HepG2 (cell line): Measurements from ENCODE around the gene TLR4. TPM values are rescaled to one million over a fixed set of nuclear protein-coding genes. Genes with fewer than 3 reads are reported as not detected.

Experiments used
- ATAC-seq: fragments of 200-7000 bp; cut with Tn5 transposase; 3 replicates; pipeline ENCODE4 v1.9.1; 2020; ENCODE audit warnings: mild to moderate bottlenecking, moderate library complexity
- BruUV-seq: library from RNA; stranded (reverse); fragments of 400-500 nt; replicated peaks from 2 replicates; lab custom pipeline; 2021; lab: Mats Ljungman, UMichigan
- CTCF ChIA-PET: fragments of 300-600 bp; formaldehyde crosslinking; extraction: SDS; loops from one replicate; lab custom pipeline; 2021; ENCODE audit warnings: low total read pairs, inconsistent platforms, low intra/inter-chr PET ratio; lab: Yijun Ruan, JAX
- POLR2A ChIA-PET: fragments of 350-600 bp; sonication (Branson Sonifier 250); formaldehyde crosslinking; loops from one replicate; lab custom pipeline; 2020; ENCODE audit warnings: antibody characterized with exemption, inconsistent platforms; lab: Yijun Ruan, JAX
- DNase-seq: peaks from one replicate; pipeline ENCODE4 v3.0.0-alpha.2; 2015; ENCODE audit warnings: low spot score
- FAIRE-seq: peaks from 3 replicates; lab custom pipeline; 2011; peaks lifted over from hg19 to GRCh38; lab: Jason Lieb, UNC
- H2AFZ ChIP-seq: one replicate; pipeline ENCODE4 v1.6.1; 2011; ENCODE audit warnings: low read length, inconsistent platforms
- H3K27ac ChIP-seq: fragments of 300-600 bp; 3 replicates; pipeline ENCODE4 v1.8.0; 2011; ENCODE audit warnings: mixed run types, mild to moderate bottlenecking, mixed read lengths, low read length, inconsistent platforms; ENCODE audit not compliant: insufficient read depth; ENCODE audit errors: extremely low read length
- H3K27me3 ChIP-seq, 2 experiments: fragments of 200-600 bp in 1 of 2; 2 replicates in 1 of 2; 3 replicates in 1 of 2; pipeline versions ENCODE4 v1.6.0 to v1.8.0; 2011; ENCODE audit warnings: low read length in 2 of 2, mild to moderate bottlenecking in 2 of 2, moderate library complexity in 2 of 2, inconsistent platforms in 1 of 2; ENCODE audit not compliant: insufficient read depth in 2 of 2, control insufficient read depth in 1 of 2
- H3K36me3 ChIP-seq, 2 experiments: fragments of 200-600 bp in 1 of 2; replicated peaks in 1 of 2; 2 replicates in 1 of 2; 3 replicates in 1 of 2; pipeline versions ENCODE4 v1.5.1 to v1.8.0; 2011; ENCODE audit warnings: low read length in 2 of 2, inconsistent platforms in 1 of 2; ENCODE audit not compliant: insufficient read depth in 2 of 2, control insufficient read depth in 1 of 2
- H3K4me1 ChIP-seq: 2 replicates; pipeline ENCODE4 v1.5.1; 2012; ENCODE audit warnings: low read length, inconsistent platforms; ENCODE audit not compliant: insufficient read depth
- H3K4me2 ChIP-seq: 2 replicates; pipeline ENCODE4 v1.6.0; 2011; ENCODE audit warnings: low read depth, low read length, inconsistent platforms
- H3K4me3 ChIP-seq, 3 experiments: fragments of 200-600 bp in 1 of 3; sonication (generic), shearing (Covaris generic) in 1 of 3; replicated peaks in 1 of 3; 2 replicates each; pipeline ENCODE4 v1.5.1; 2011 to 2016; ENCODE audit warnings: low read length in 3 of 3, inconsistent platforms in 2 of 3, low read depth in 2 of 3, mild to moderate bottlenecking in 2 of 3, control low read depth in 1 of 3, mixed read lengths in 1 of 3; ENCODE audit not compliant: insufficient read depth in 1 of 3
- H3K79me2 ChIP-seq: one replicate; pipeline ENCODE4 v1.6.1; 2011; ENCODE audit warnings: low read length, inconsistent platforms; ENCODE audit not compliant: insufficient read depth
- H3K9ac ChIP-seq: 2 replicates; pipeline ENCODE4 v1.6.0; 2011; ENCODE audit warnings: mild to moderate bottlenecking, low read depth, low read length, inconsistent platforms; ENCODE audit not compliant: insufficient read depth
- H3K9me3 ChIP-seq: 2 replicates; pipeline ENCODE4 v1.5.1; 2012; ENCODE audit warnings: mild to moderate bottlenecking, low read length
- H4K20me1 ChIP-seq: 2 replicates; pipeline ENCODE4 v1.6.0; 2011; ENCODE audit warnings: inconsistent platforms, mild to moderate bottlenecking, low read length, moderate library complexity; ENCODE audit not compliant: insufficient read depth
- CENPX ChIP-seq: sonication (generic); formaldehyde crosslinking; IDR thresholded peaks from 2 replicates; pipeline ENCODE4 v1.9.0; 2021; ENCODE audit warnings: mild to moderate bottlenecking, missing genetic modification reagents, moderate library complexity
- FOXJ3 ChIP-seq: sonication (generic); formaldehyde crosslinking; IDR thresholded peaks from 2 replicates; pipeline ENCODE4 v1.4.0; 2020; ENCODE audit warnings: missing genetic modification reagents, mild to moderate bottlenecking, borderline replicate concordance
- GPBP1L1 ChIP-seq: sonication (generic); formaldehyde crosslinking; IDR thresholded peaks from 2 replicates; pipeline ENCODE4 v1.5.0; 2020; ENCODE audit warnings: mild to moderate bottlenecking, missing genetic modification reagents
- HOXA3 ChIP-seq: sonication (generic); formaldehyde crosslinking; IDR thresholded peaks from 2 replicates; pipeline ENCODE4 v1.5.0; 2020; ENCODE audit warnings: missing genetic modification reagents
- KAT7 ChIP-seq: IDR thresholded peaks from 2 replicates; pipeline ENCODE4 v1.6.1; 2018; ENCODE audit warnings: borderline replicate concordance, missing compliant biosample characterization
- MED1 ChIP-seq: sonication (generic); formaldehyde crosslinking; IDR thresholded peaks from 2 replicates; pipeline ENCODE4 v1.4.0; 2020; ENCODE audit warnings: missing genetic modification reagents
- MYC ChIP-seq: sonication (generic); formaldehyde crosslinking; IDR thresholded peaks from 2 replicates; pipeline ENCODE4 v1.9.0; 2021; ENCODE audit warnings: missing genetic modification reagents, borderline replicate concordance
- NR2F1 ChIP-seq, 2 experiments: fragments of 450-650 bp in 1 of 2; formaldehyde crosslinking in 1 of 2; IDR thresholded peaks; 2 replicates each; pipeline versions ENCODE4 v1.5.0 to v1.6.1; 2016 to 2020; ENCODE audit warnings: mild to moderate bottlenecking in 1 of 2, missing compliant biosample characterization in 1 of 2, missing genetic modification reagents in 1 of 2, moderate library complexity in 1 of 2
- SALL2 ChIP-seq: sonication (generic); formaldehyde crosslinking; IDR thresholded peaks from 2 replicates; pipeline ENCODE4 v1.8.1; 2023; ENCODE audit warnings: mild to moderate bottlenecking, missing genetic modification reagents, inconsistent platforms
- TFDP2 ChIP-seq: sonication (generic); formaldehyde crosslinking; IDR thresholded peaks from 2 replicates; pipeline ENCODE4 v1.4.0; 2020; ENCODE audit warnings: missing genetic modification reagents
- THAP9 ChIP-seq: sonication (generic); formaldehyde crosslinking; IDR thresholded peaks from 2 replicates; pipeline ENCODE4; 2020; ENCODE audit warnings: missing genetic modification reagents, mild to moderate bottlenecking, borderline replicate concordance
- XBP1 ChIP-seq: sonication (generic); formaldehyde crosslinking; IDR thresholded peaks from 2 replicates; pipeline ENCODE4 v1.5.0; 2020; ENCODE audit warnings: missing genetic modification reagents
- ZBTB37 ChIP-seq: sonication (generic); formaldehyde crosslinking; IDR thresholded peaks from 2 replicates; pipeline ENCODE4 v1.4.0; 2020; ENCODE audit warnings: mild to moderate bottlenecking, missing genetic modification reagents
- ZBTB7B ChIP-seq: sonication (generic); formaldehyde crosslinking; IDR thresholded peaks from 2 replicates; pipeline ENCODE4 v1.4.0; 2020; ENCODE audit warnings: missing genetic modification reagents
- ZNF333 ChIP-seq: sonication (generic); formaldehyde crosslinking; IDR thresholded peaks from 2 replicates; pipeline ENCODE4 v1.4.0; 2020; ENCODE audit warnings: mild to moderate bottlenecking, missing genetic modification reagents, borderline replicate concordance
- ZNF382 ChIP-seq: sonication (generic); formaldehyde crosslinking; IDR thresholded peaks from 2 replicates; pipeline ENCODE4 v1.5.0; 2020; ENCODE audit warnings: missing genetic modification reagents, mild to moderate bottlenecking, borderline replicate concordance
- ZNF430 ChIP-seq: sonication (generic); formaldehyde crosslinking; IDR thresholded peaks from 2 replicates; pipeline ENCODE4 v1.9.0; 2021; ENCODE audit warnings: mild to moderate bottlenecking, missing genetic modification reagents
- ZNF556 ChIP-seq: sonication (generic); formaldehyde crosslinking; IDR thresholded peaks from 2 replicates; pipeline ENCODE4 v1.4.0; 2020; ENCODE audit warnings: mild to moderate bottlenecking, missing genetic modification reagents, borderline replicate concordance
- ZNF75D ChIP-seq: sonication (generic); formaldehyde crosslinking; IDR thresholded peaks from 2 replicates; pipeline ENCODE4 v1.8.1; 2023; ENCODE audit warnings: missing genetic modification reagents, mild to moderate bottlenecking, borderline replicate concordance
- ZSCAN20 ChIP-seq: sonication (generic); formaldehyde crosslinking; IDR thresholded peaks from 2 replicates; pipeline ENCODE4 v1.4.0; 2020; ENCODE audit warnings: missing genetic modification reagents, mild to moderate bottlenecking, borderline replicate concordance
- WGBS: methylation state at CpG from one replicate; pipeline ENCODE4 v1.1.6; 2017; ENCODE audit warnings: low lambda C conversion rate; 5-methylcytosine and 5-hydroxymethylcytosine counted together
- in situ Hi-C: cut with HindIII; loops from 2 replicates; pipeline ENCODE4 v1.10.0; 2017; ENCODE audit warnings: low pct_unique_long_range_greater_than_20kb; ENCODE audit not compliant: extremely low pct_ligation_motif_present
- intact Hi-C: fragments of 100-400 bp; cut with micrococcal nuclease; formaldehyde crosslinking; loops from one replicate; pipeline ENCODE4 v1.10.0; 2022; ENCODE audit not compliant: unreplicated experiment
- polyA plus RNA-seq, 8 experiments: library from polyadenylated mRNA; depleted of rRNA in 3 of 8; stranded (reverse) in 7 of 8; unstranded in 1 of 8; fragments of >200 nt; fragmentation: Illumina TruSeq in 4 of 8; extraction: Trizol in 4 of 8; gene quantifications; 2 replicates each; pipeline versions ENCODE4 v1.2.1 to v1.2.3, GENCODE V29; 2011 to 2016; ENCODE audit warnings: low read depth in 4 of 8, missing spikeins in 1 of 8, mixed read lengths in 1 of 8; ENCODE audit not compliant: insufficient read depth in 1 of 8
- total RNA-seq, 5 experiments: library from RNA; depleted of rRNA; stranded (reverse); fragments of >200 nt; fragmentation: Illumina TruSeq; extraction: Trizol; gene quantifications; 2 replicates each; pipeline ENCODE4 v1.2.3, GENCODE V29; 2016; ENCODE audit warnings: low read depth in 1 of 5

The TLR4 gene
- total and polyA plus RNA-seq, 2 of the 13 experiments (the other 11 are each of a cell fraction or from before 2014, with no cell fraction given), result 0.07 to 0.22 TPM

GRCh38 chr9:117656002-117656401, 48.2 kb upstream of the TLR4 start:
- intact Hi-C loops, result no loop called here
- CTCF ChIA-PET, result no interaction called here

More at GRCh38 chr9:117656002-117656401, 48.2 kb upstream of the TLR4 start:
- no TSS peak for BruUV-seq
- H3K4me3 ChIP-seq, result no peak overlapping the region
- no peaks in the 10 kb centered on the region for H3K27me3 ChIP-seq
- no peak overlapping the region for H2AFZ ChIP-seq
- POLR2A ChIA-PET, result no interaction called here
- TF ChIP-seq SALL2 (CRISPR knock-in tag), result no peak
- no peak for TF ChIP-seq ZSCAN20 (CRISPR knock-in tag)
- no peak for TF ChIP-seq GPBP1L1 (CRISPR knock-in tag)
- TF ChIP-seq CENPX (CRISPR knock-in tag), result no peak
- TF ChIP-seq XBP1 (CRISPR knock-in tag), result no peak
- no peak for TF ChIP-seq ZNF382
- no peak for TF ChIP-seq HOXA3 (CRISPR knock-in tag)
- TF ChIP-seq THAP9 (CRISPR knock-in tag), result no peak
- TF ChIP-seq MED1 (CRISPR knock-in tag), result no peak
- no peak for TF ChIP-seq NR2F1 (CRISPR knock-in tag; IDR thresholded peaks at IDR 0.05)
- TF ChIP-seq ZBTB37, result no peak
- no peak for TF ChIP-seq KAT7
- no peak for TF ChIP-seq FOXJ3 (CRISPR knock-in tag)
- no peak for TF ChIP-seq MYC (CRISPR knock-in tag)
- TF ChIP-seq ZNF333 (CRISPR knock-in tag), result no peak
- TF ChIP-seq ZNF75D (CRISPR knock-in tag), result no peak
- no peak for TF ChIP-seq ZNF556 (CRISPR knock-in tag)
- TF ChIP-seq TFDP2, result no peak
- TF ChIP-seq ZBTB7B (CRISPR knock-in tag), result no peak
- no peak for TF ChIP-seq ZNF430
- TF ChIP-seq, all 625 proteins: peak for 0
- Histone ChIP-seq H3K27ac (no peak overlapping the region), H3K36me3 (no peaks in the 10 kb centered on the region), H4K20me1 (no peaks in the 10 kb centered on the region), H3K9ac (no peak overlapping the region), H3K4me1 (no peaks in the 10 kb centered on the region), H3K4me2 (no peak overlapping the region), H3K79me2 (no peaks in the 10 kb centered on the region), H3K9me3 (no peaks in the 10 kb centered on the region)
- no peak for ATAC-seq
- WGBS, result 3% methylated on average over 2 of the region's 2 CpGs
- no peak for DNase-seq
- no peak for FAIRE-seq
- in situ Hi-C loops, result no loop called here
